Fibroblast of gingiva (primary cell): ENCODE measurements around the gene DOCK11.

Experiments
- DNase-seq: peaks from one replicate; pipeline ENCODE4 v3.0.0-alpha.2; 2011; ENCODE audit warnings: low read depth

DOCK11 gene

GRCh38 chrX:118630848-118631247, 135.2 kb downstream of the DOCK11 start:
- DNase-seq = no peak

GRCh38 chrX:118631586-118631985, 136.0 kb downstream of the DOCK11 start:
- no peak for DNase-seq

GRCh38 chrX:118632862-118633261, 137.2 kb downstream of the DOCK11 start:
- DNase-seq = no peak

DNA sequence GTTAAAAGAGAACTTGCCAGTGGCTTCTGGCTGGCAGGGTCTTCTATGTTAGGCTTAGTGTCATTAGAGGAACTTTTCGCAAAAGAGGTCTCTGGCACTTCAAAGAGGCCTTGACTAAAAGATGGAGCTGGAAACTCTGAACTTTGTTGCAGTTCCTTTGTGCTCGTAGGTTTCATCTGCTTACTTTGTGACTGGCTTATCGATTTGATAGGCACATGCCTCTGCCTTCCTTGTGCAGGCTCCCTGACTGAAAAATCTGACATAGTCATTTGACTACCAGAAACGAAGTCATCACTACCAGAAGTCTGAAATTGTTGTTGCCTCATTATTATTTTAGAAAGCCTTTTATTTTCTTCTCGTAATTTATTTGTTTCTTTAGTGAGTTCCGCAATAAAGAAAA, 137.9 kb downstream of the DOCK11 start:
- no peak for DNase-seq

GRCh38 chrX:118634336-118634735, 138.7 kb downstream of the DOCK11 start:
- DNase-seq = no peak

DNA sequence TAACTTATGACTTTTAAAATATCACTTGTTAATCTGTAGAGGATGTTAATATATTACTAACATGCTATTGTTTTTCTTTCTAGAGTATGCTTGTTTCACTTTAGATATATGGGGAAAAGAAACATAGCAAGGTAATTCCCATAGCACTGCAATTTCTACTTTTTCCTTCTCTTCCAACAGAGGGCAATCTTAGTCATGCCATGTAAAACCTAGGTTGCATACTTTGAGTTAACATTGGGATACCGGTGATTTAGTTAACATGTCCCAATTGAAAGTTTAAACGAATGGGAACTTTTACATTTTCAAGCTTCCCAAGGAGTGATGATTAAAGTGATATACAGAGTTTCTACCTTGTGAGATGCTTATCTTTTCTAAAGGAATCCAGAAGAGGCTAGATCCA, 142.4 kb downstream of the DOCK11 start:
- no peak for DNase-seq

- DNase-seq = peak; percentile 54
These were observed 148.8 kb downstream of the DOCK11 start for GRCh38 chrX:118644378-118644777.

DNA sequence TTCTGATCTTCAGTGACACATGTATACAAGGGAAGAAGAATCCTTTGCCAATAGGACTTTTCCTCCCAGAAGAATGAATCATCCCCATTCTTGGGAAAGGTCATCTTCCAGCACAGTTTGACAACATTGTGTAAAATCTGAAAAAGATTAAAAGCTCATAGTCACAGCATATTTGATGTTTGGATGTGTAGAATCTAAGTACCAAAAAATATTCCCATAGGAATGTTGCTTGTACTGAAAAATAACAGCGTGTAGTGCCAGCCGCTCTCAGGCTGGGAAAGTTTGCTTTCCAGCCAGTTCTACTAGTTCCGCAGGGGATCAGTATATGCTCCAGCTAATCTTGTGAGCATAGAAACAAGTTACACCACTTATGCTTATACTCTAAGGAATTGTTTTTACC, 157.1 kb downstream of the DOCK11 start:
- peak; percentile 74 for DNase-seq

GRCh38 chrX:118654331-118654730, 158.7 kb downstream of the DOCK11 start:
- no peak for DNase-seq

GRCh38 chrX:118655561-118656246, 160.1 kb downstream of the DOCK11 start:
- peak; percentile 83 for DNase-seq

GRCh38 chrX:118657413-118657812, 161.8 kb downstream of the DOCK11 start:
- no peak for DNase-seq

DNA sequence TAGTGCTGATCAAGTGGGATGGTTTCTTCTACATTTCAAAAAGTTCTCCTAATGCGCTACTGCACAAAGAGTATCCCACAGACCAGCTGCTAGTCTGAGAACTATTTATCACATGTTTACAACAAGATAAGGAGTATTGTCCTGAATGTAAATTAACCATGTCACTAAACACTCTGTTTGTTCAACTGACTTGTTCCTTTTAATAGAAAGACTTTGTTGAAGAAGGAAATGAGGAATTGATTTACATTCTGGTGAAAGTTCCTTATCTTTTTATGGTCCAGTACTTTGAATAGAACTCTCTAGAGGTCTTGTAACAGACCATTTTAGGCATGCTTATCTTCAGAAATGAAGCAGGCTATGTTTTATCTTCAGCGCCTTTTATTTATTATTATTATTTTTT, 164.5 kb downstream of the DOCK11 start:
- DNase-seq = no peak

- no peak for DNase-seq
These were observed 169.6 kb downstream of the DOCK11 start for GRCh38 chrX:118665204-118665603.

- no peak for DNase-seq
These were observed 170.9 kb downstream of the DOCK11 start for GRCh38 chrX:118666521-118666920.

DNA sequence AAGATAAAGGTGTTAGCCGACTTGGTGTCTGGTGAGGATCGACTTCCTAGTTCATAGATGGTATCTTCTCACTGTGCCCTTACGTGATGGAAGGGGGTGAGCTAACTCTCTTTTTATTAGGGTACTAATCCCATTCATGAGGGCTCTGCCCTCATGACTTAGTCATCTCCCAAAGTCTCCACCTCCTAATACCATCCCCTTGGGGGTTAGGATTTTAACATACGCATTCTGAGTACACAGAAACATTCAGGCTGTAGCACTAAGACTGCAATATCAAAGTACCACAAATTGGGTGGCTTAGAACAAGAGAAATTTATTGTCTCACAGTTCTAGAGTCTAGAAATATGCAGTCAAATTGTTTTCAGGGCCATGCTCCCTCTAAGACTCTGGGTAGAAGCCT, 173.8 kb downstream of the DOCK11 start:
- DNase-seq = no peak

DNA sequence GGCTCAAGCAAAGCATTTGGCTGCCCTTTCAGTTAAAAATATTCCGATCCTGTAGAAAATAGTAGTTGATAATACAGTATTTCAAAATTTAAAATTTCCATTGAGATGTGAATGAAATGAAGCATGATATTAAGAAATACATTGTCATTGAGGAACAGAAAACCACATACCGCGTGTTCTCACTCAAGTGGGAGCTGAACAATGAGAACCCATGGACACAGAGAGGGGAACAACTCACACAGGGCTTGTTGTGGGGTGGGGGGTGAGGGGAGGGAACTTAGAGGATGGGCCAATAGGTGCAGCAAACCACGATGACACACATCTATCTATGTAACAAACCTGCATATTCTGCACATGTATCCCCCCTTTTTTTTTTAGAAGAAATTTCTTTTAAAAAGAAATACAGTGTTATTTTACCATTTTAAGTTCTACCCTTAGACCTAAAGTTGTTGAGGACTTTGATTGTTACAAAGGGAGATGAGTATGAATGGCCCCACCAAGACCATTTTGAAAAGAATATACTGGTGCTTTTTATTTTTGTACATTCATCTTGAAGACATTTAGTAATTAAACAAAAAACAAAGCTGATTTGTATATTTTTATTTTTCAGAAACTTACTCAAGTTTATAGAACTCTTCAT, 179.8 kb downstream of the DOCK11 start:
- no peak for DNase-seq

- no peak for DNase-seq
These were observed 180.3 kb downstream of the DOCK11 start for GRCh38 chrX:118675966-118676349.

GRCh38 chrX:118677318-118677717, 181.7 kb downstream of the DOCK11 start:
- no peak for DNase-seq

DNA sequence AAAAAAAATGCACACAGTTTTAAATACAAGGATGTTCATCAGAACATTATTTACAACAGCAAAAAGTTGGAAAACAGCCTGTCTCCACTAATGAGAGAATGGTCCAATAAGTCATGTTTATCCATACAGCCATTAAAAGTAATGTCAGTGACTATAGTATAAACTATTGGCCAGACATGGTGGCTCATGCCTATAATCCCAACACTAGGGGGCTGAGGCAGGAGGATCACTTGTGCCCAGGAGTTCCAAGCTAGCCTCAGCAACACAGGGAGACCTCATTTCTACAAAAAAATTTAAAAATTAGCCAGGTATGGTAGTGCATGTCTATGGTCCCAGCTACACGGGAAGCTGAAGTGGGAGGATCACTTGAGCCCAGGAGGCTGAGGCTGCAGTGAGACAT, 183.7 kb downstream of the DOCK11 start:
- DNase-seq = no peak

GRCh38 chrX:118682258-118683014, 186.8 kb downstream of the DOCK11 start:
- no peak for DNase-seq

- DNase-seq = no peak
These were observed 189.8 kb downstream of the DOCK11 start for GRCh38 chrX:118685393-118685792.

GRCh38 chrX:118688935-118689334, 193.3 kb downstream of the DOCK11 start:
- DNase-seq = no peak

- DNase-seq = no peak
These were observed 198.2 kb downstream of the DOCK11 start for GRCh38 chrX:118693843-118694242.
